Stimulated activated naive B cell treated with anti-CD40 and anti-IgM and Interleukin-4, amounts not matched to agents 10 μg/mL and 1 μg/mL and 100 μg/mL, for 72 hours (primary cell): ENCODE data around the gene PIK3CD.
"Not testable (repeated sequence)": the region's sequence is repeated elsewhere in the genome, so short reads cannot be mapped to it uniquely, and the experiment has no call there.

ENCODE experiments used
- ATAC-seq, 2 donors: fragments of 150-1000 bp; cut with Tn5 transposase; replicated peaks; 2 replicates each; pipeline ENCODE4 v1.10.0; 2021; ENCODE audit warnings: moderate library complexity in 1 of 2
- DNase-seq: peaks from one replicate; pipeline ENCODE4 v3.0.0; 2021
- H3K27ac Mint-ChIP-seq: one replicate; pipeline ENCODE4 v1.8.0; 2022; ENCODE audit warnings: mild to moderate bottlenecking, mixed read lengths
- H3K27me3 Mint-ChIP-seq, 2 donors: one replicate each; pipeline ENCODE4 v1.8.0; 2022; ENCODE audit warnings: mixed read lengths in 2 of 2
- H3K36me3 Mint-ChIP-seq, 2 donors: one replicate each; pipeline ENCODE4 v1.8.0; 2022; ENCODE audit warnings: mixed read lengths in 2 of 2, mild to moderate bottlenecking in 1 of 2
- H3K4me1 Mint-ChIP-seq, 2 donors: one replicate each; pipeline ENCODE4 v1.8.0; 2022; ENCODE audit warnings: mixed read lengths in 2 of 2, mild to moderate bottlenecking in 1 of 2
- H3K4me3 Mint-ChIP-seq, 2 donors: one replicate each; pipeline ENCODE4 v1.8.0; 2022; ENCODE audit warnings: mild to moderate bottlenecking in 2 of 2, mixed read lengths in 2 of 2, moderate library complexity in 1 of 2
- H3K9me3 Mint-ChIP-seq, 2 donors: one replicate each; pipeline ENCODE4 v1.8.0; 2022; ENCODE audit warnings: mixed read lengths in 2 of 2, mild to moderate bottlenecking in 1 of 2

The PIK3CD gene

DNA sequence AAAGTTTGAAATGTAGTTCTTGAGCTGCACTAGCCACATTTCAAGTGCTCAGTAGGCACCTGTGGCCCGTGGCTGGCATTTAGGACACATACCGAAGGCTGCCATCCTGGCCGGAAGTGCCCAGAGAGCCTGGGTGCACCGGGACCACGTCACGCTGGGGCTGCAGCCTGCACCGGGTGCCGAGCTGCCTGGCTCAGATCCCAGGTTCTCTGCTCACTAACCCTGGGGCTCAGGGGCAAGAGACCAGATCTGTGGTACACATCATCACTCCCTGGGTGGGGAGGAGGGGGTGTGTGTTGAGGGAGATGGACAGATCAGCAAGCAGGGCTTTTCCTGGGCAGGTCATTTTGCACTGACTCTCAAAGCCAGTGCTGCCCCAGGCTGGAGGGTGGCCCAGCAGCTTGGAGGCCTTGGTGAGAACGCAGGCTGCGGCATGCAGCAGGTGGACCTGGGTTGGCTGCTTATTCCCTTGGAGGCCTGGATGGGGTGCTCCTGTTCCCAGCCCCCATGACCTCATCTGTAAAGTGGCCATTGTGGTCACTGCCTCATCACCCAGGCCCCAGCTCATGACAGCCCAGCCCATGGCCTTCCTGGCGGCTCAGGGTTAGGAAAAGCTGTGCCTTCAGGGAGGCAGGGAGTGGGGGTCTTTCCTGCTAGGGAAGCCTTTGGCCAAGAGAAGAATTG lies 39.2 kb upstream of the PIK3CD start:
- DNase-seq, result no peak
- ATAC-seq, result no peak
- no peak overlapping the region for H3K27ac Mint-ChIP-seq

DNA sequence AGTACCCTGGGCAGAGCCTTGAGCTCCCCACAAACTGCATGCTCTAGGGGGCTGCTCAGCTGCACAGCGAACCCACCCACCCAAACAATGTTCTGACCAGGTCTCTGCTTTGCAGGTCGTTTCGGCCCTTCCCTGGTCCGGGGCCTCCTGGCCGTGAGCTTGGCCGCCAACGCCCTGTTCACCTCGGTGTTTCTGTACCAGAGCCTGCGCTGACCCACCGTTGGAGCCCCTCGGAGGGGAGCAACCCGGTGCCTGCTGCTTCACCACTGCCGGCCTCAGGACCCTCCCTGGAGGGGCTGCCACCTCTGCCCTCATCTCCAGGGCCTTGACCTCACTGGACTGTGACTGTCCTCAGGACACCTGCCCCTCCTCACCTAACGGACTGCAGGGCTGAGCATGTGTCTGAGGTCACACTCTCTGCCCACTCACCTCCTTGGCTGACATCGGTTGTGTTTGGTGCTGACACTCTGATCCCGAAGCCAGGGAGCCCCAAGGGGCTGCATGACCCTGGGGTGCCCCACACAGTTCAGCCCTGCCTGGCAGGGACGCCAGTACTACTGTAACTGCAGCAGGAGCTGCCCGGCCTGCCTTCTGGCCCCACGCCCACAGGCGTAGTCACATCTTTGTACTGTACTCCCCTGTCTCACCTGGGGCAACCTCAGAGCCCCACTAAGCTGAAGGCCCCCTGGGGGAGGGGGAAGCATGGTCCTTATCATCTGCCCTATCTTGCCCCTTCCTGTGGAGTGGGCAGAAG lies 38.5 kb upstream of the PIK3CD start:
- H3K27me3 Mint-ChIP-seq, result no peaks in the 10 kb centered on the region
- H3K36me3 Mint-ChIP-seq, result peaks cover 16 to 21% of the 10 kb centered on the region in 2 donors

More for the DNA sequence above, 39.2 kb upstream of the PIK3CD start:
- H3K4me1 Mint-ChIP-seq, result peaks cover 0 to 7% of the 10 kb centered on the region in 2 donors
- no peaks in the 10 kb centered on the region for H3K27me3 Mint-ChIP-seq
- H3K36me3 Mint-ChIP-seq, result peaks cover 22 to 26% of the 10 kb centered on the region in 2 donors
- no peaks in the 10 kb centered on the region for H3K9me3 Mint-ChIP-seq
- no peak overlapping the region for H3K4me3 Mint-ChIP-seq

DNA sequence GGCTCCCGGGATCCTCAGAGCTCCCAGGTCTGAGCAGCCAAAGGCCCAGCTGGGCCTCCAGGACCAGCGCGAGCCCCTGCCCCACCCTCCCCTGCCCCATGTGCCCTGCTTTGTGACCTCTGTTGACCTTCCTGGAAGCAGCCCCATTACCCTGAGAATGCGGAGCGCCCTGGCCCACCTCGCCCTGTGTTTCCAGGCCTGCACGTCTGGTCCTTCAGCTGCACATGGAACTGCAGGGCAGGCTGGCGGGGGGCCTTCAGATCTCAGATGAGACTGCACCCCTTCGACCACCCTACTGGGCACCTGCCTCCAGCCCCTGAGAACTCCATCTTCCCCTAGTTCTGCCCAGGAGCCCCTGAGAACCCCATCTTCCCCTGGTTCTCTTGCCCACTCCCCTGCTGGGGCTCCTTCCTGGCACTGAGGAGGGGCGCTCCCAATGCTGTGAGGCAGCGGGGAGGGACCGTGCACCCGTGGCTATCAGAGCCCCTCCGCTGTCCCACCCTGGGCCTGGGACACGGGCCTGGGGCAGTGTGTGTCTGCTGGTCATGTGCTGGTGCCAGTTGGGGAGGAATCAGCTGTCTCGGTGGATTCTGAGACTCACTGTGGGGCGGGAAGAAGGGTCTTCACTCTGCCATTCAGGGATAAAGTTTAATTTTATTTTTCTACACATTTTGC lies 37.8 kb upstream of the PIK3CD start:
- Mint-ChIP-seq H3K27me3 (no peaks in the 10 kb centered on the region), H3K4me1 (peaks cover 0 to 7% of the 10 kb centered on the region in 2 donors), H3K9me3 (no peaks in the 10 kb centered on the region), H3K27ac (peak overlapping the region; percentile 69), H3K36me3 (peaks cover 16 to 21% of the 10 kb centered on the region in 2 donors), H3K4me3 (no peak overlapping the region)
- no peak for ATAC-seq
- no peak for DNase-seq

More for the DNA sequence above, 38.5 kb upstream of the PIK3CD start:
- Mint-ChIP-seq H3K9me3 (no peaks in the 10 kb centered on the region), H3K4me1 (peaks cover 0 to 7% of the 10 kb centered on the region in 2 donors), H3K27ac (no peak overlapping the region), H3K4me3 (no peak overlapping the region)
- no peak for DNase-seq
- ATAC-seq, result no peak

DNA sequence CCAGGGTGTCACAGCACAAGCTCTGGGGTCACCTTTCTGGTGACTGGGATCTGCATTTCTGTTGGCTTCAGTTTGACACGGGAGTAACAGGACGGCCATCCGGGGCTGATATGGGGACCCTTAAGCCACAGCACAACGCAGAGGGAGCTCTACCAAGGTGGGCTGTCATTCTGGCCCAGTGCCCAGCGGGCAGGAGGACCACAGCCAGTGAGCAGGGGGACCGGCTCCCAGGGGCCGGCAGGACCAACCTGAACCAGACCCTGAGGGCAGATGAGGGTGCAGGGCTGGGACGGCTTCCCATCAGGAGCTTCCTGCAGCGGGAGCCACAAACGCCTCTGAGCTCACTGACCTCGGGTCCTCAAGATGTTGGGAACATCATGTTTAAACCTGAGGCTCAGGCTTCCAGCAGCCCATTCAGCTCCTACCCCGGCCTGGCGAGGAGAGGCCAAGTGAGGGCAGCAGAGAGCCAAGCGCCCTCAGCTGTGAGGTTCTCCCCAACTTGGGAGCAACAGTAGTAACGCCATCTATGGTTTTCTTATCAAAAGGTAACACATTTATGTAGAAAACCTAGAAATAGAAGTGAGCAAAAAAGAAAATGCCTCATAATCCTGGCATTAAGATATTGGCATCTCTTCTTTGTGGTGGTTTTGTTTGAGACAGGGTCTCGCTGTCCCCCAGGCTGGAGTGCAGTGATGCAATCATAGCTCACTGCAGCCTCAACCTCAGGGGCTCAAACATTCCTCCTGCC lies 36.0 kb upstream of the PIK3CD start:
- Mint-ChIP-seq H3K27ac (no peak overlapping the region), H3K4me3 (no peak overlapping the region), H3K9me3 (no peaks in the 10 kb centered on the region), H3K27me3 (no peaks in the 10 kb centered on the region), H3K4me1 (peaks cover 2 to 5% of the 10 kb centered on the region in 2 donors), H3K36me3 (peaks cover 12 to 13% of the 10 kb centered on the region in 2 donors)
- peak; percentile 88 to 95 for ATAC-seq
- DNase-seq, result peak; percentile 31

DNA sequence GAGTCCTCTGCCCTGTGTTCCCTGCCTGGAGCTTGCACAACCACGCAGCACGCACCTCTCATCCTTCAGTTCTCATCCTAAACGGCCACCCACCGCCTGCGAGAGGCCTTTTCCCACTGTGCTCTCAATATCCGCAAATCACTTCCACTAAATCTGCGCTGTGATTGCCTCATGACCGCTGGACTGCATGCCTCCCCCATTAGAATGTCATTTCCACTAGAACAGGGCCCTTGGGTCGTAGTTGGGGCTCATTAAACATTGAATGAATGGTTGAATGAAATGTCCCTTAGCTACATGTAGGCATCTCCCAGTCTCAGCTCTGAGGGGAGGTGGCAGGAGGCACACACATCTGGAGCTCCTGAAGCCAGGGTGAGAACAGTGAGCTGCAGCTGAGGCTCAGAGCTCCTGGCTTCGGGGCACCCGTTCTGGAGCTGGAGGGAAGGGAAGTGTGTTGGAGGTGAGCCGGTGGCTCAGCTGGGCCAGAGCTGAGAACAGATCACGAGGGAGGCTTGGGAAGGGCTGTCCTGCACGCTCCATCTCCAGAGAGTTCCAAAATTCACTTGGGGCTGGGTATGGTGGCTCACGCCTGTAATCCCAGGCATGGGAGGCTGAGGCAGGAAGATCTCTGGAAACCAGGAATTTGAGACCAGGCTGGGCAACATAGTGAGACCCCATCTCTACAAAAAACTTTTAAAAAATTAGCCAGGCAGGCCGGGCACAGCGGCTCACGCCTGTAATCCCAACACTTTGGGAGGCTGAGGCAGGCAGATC lies 32.4 kb upstream of the PIK3CD start:
- peaks cover 1 to 3% of the 10 kb centered on the region in 2 donors for H3K36me3 Mint-ChIP-seq
- peaks cover 4% of the 10 kb centered on the region in 2 donors for H3K4me1 Mint-ChIP-seq
- no peaks in the 10 kb centered on the region for H3K9me3 Mint-ChIP-seq
- no peak overlapping the region for H3K4me3 Mint-ChIP-seq
- no peaks in the 10 kb centered on the region for H3K27me3 Mint-ChIP-seq
- no peak for ATAC-seq
- no peak for DNase-seq
- no peak overlapping the region for H3K27ac Mint-ChIP-seq

DNA sequence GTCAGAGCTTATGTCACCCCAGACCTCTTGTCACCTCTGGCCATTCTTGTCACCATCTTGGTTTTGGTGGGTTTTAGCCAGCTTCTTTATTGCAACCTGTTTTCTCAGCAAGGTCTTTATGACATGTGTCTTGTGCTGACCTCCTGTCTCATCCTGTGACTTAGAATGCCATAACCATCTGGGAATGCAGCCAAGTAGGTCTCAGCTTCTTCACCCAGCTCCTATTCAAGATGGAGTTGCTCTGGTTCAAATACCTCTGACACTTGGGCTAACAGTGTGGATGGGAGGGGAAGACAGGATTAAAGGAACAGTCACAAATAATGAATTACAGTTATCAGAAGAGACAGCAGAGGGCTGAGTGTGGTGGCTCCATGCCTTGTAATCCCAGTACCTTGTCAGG lies 30.5 kb upstream of the PIK3CD start:
- H3K4me3 Mint-ChIP-seq, result no peak overlapping the region
- peaks cover 1 to 6% of the 10 kb centered on the region in 2 donors for H3K36me3 Mint-ChIP-seq
- no peak overlapping the region for H3K27ac Mint-ChIP-seq
- DNase-seq, result no peak
- no peaks in the 10 kb centered on the region for H3K27me3 Mint-ChIP-seq
- ATAC-seq, result no peak
- H3K9me3 Mint-ChIP-seq, result no peaks in the 10 kb centered on the region
- peaks cover 13 to 20% of the 10 kb centered on the region in 2 donors for H3K4me1 Mint-ChIP-seq

DNA sequence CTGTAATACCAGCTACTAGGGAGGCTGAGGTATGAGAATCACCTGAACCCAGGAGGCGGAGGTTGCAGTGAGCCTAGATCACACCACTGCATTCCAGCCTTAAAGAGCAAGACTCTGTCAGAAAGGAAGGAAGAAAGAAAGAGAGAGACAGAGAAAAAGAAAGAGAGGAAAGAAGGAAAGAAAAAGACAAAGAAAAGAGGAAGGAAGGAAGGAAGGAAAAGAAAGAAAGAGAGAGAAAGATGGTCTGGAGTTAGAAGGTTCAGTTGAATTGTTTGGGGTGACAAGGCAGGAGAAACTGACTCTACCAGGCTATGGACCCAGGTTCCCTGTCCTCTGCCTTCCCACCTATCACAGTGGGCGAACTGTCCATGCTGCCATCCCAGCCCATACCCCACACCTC lies 27.4 kb upstream of the PIK3CD start:
- no peak overlapping the region for H3K27ac Mint-ChIP-seq

DNA sequence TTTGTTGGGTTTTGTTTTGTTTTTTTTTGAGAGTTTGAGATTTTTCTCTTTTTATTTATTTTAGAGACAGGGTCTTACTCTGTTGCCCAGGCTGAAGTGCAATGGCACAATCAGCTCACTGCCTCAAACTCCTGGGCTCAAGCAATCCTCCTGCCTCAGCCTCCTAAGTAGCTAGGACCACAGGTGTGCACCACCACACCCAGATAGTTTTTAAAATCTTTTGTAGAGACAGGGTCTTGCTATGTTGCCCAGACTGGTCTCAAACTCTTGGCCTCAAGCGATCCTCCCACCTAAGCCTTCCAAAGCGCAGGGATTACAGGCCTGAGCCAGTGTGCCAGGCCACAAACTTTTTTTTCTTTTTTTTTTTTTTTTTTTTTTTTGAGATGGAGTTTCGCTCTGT lies 26.5 kb upstream of the PIK3CD start:
- not testable (repeated sequence) for H3K4me3 Mint-ChIP-seq, H3K27me3 Mint-ChIP-seq, ATAC-seq, H3K9me3 Mint-ChIP-seq, H3K36me3 Mint-ChIP-seq, DNase-seq
- Mint-ChIP-seq H3K4me1 (peaks cover 31 to 57% of the 10 kb centered on the region in 2 donors), H3K27ac (peak overlapping the region; percentile 25)

More for the DNA sequence above, 27.4 kb upstream of the PIK3CD start:
- peaks cover 1 to 6% of the 10 kb centered on the region in 2 donors for H3K36me3 Mint-ChIP-seq
- H3K4me1 Mint-ChIP-seq, result peaks cover 31 to 47% of the 10 kb centered on the region in 2 donors
- DNase-seq (no peak), ATAC-seq (no peak)
- no peaks in the 10 kb centered on the region for H3K9me3 Mint-ChIP-seq
- H3K4me3 Mint-ChIP-seq, result peak overlapping the region; percentile 5 to 36
- no peaks in the 10 kb centered on the region for H3K27me3 Mint-ChIP-seq

DNA sequence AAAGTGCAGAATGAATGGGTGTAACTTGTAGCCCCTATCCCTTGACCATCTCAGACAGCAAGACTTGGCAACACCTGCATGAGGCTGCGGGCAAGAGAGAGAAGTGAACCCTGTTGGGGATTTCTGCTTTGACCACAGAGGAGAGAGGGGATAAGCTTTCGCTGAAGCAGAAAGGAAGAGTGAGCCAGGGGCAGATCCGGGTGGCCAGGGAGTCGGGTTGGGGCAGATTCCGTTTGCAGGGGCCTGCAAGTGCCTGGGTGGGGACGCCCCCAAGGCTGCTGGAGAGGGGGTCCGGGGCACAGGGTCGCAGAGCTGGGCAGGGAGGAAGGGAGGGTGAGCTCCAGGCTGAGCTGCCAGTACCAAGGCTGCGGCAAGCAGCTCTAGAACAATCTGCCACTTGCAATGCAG lies 25.3 kb upstream of the PIK3CD start:
- Mint-ChIP-seq H3K4me3 (peak overlapping the region; percentile 94 to 95), H3K27me3 (no peaks in the 10 kb centered on the region), H3K4me1 (peaks cover 35 to 67% of the 10 kb centered on the region in 2 donors), H3K9me3 (no peaks in the 10 kb centered on the region), H3K36me3 (peaks cover 12 to 19% of the 10 kb centered on the region in 2 donors), H3K27ac (peak overlapping the region; percentile 90)
- DNase-seq (peak; percentile 83), ATAC-seq (peak; percentile 51 to 53)

DNA sequence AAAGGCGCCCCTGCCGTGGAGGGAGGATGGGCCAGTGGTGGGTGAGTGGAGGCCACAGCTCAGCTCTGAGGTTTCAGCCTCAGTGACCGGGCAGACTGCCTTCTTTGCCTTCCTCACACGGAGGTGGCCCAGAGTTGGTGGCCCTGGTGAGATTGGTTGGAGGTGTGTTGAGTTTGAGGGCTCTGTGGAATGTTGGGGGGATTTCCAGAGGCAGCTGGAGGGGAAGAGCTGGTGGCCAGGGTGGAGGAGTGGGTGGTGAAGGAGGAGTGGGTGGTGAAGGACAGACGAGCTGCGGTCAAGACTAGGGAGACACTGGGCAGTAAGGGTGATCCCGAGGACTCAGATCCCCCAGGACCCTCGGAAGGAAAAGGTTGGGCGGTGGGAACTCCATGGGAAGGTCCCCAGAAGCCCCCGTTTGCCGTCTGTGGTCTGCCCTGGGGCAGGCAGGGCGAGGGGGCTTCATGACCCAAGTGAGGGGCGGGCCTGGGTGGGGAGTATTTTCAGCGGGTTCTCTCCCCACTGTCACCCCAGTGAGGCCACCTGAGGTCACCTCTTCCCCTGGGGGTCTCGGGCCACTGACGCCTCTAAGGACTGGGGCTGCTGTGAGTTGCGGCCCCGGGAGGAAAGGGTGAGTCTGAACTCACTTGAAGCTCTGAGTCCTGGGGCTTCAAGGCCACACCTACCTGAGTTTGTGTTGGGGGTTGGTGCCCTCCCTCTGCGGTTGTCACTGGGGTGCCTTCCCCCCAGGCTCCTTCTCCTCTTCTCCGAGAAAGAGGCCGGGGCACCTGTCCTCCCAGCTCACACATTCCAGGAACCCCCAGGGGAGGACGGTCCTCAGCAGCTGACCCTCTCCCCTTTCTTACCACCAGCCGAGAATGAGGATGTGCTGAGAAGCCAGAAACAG lies 22.7 kb upstream of the PIK3CD start:
- Mint-ChIP-seq H3K27ac (peak overlapping the region; percentile 93), H3K9me3 (no peaks in the 10 kb centered on the region), H3K4me1 (peaks cover 45 to 91% of the 10 kb centered on the region in 2 donors), H3K36me3 (peaks cover 34 to 39% of the 10 kb centered on the region in 2 donors), H3K4me3 (peak overlapping the region; percentile 94 to 95), H3K27me3 (no peaks in the 10 kb centered on the region)
- ATAC-seq (peak; percentile 62), DNase-seq (peak; percentile 88)

DNA sequence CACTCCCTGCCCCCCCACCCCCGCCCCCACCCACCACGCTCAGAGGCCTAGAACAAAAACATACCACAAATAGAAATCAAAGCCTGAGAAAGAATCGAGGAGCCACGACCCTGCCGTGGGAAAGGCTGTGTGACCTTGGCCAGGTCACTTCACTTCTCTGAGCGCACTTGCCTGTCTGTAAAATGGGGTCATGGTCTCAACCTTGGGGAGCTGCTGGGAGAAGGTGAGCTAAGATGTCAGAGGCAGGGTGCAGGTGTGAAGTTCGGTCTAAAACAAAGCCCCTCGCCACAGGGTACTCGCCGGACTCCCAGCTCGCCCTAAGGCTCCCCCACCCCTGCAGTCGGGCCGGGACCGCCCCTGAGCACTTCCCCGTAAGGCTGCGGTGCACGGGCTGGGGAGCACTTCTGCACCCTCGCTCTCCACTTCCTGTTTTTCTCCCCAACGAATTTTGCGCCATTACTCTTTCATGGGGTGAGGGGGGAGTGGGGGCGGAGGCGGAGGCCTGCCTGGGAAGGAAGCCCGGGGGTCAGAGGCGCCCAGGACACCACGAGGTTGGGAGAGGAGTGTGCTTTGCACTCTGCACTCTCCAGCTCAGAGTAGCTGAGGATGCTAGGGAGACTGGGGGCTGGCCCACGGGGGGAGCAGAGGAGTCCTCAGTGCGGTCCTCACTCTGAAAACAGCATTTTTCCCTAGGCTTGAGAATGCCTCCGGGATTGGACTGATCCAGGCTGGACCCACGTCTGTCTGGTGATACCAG lies 21.9 kb upstream of the PIK3CD start:
- Mint-ChIP-seq H3K27me3 (no peaks in the 10 kb centered on the region), H3K27ac (peak overlapping the region; percentile 93), H3K36me3 (peaks cover 40 to 41% of the 10 kb centered on the region in 2 donors), H3K4me1 (peaks cover 44 to 94% of the 10 kb centered on the region in 2 donors), H3K4me3 (peak overlapping the region; percentile 94 to 95), H3K9me3 (no peaks in the 10 kb centered on the region)
- peak; percentile 94 for DNase-seq
- peak; percentile 55 to 68 for ATAC-seq
